Fibroblast of lung (primary cell): Measurements from ENCODE around the gene ZNF445. TPM values are rescaled to one million over a fixed set of nuclear protein-coding genes. Genes with fewer than 3 reads are reported as not detected.

Source experiments
- DNase-seq, 2 donors: peaks; one replicate each; pipeline versions ENCODE4 v3.0.0 to v3.0.0-alpha.2; 2010; ENCODE audit warnings: low read depth in 2 of 2
- H2AFZ ChIP-seq: 2 replicates; pipeline ENCODE4 v1.5.1; 2012; ENCODE audit warnings: low read length, control low read depth, inconsistent platforms
- H3K27ac ChIP-seq: 2 replicates; pipeline ENCODE4 v1.5.1; 2011; ENCODE audit warnings: low read length, control low read depth; ENCODE audit not compliant: insufficient read depth
- H3K27me3 ChIP-seq: 2 replicates; pipeline ENCODE4 v1.5.1; 2011; ENCODE audit warnings: mild to moderate bottlenecking, low read length; ENCODE audit not compliant: control insufficient read depth, insufficient read depth
- H3K36me3 ChIP-seq: 2 replicates; pipeline ENCODE4 v1.5.1; 2011; ENCODE audit warnings: low read length; ENCODE audit not compliant: control insufficient read depth, insufficient read depth
- H3K4me1 ChIP-seq: 2 replicates; pipeline ENCODE4 v1.5.1; 2011; ENCODE audit warnings: low read length; ENCODE audit not compliant: control insufficient read depth, insufficient read depth; ENCODE audit errors: extremely low read depth
- H3K4me2 ChIP-seq: 2 replicates; pipeline ENCODE4 v1.5.1; 2011; ENCODE audit warnings: low read length, control low read depth; ENCODE audit not compliant: insufficient read depth; ENCODE audit errors: extremely low read depth
- H3K4me3 ChIP-seq, 4 experiments: fragments of 200-600 bp in 1 of 4; sonication (generic) in 1 of 4; replicated peaks in 1 of 4; 2 replicates each; pipeline ENCODE4 v1.5.1; 2011 to 2016; ENCODE audit warnings: low read length in 4 of 4, low read depth in 3 of 4, mild to moderate bottlenecking in 3 of 4, control low read depth in 2 of 4, inconsistent platforms in 1 of 4, mixed read lengths in 1 of 4; ENCODE audit not compliant: insufficient read depth in 1 of 4; ENCODE audit errors: control extremely low read depth in 1 of 4
- H3K79me2 ChIP-seq: 2 replicates; pipeline ENCODE4 v1.5.1; 2012; ENCODE audit warnings: mild to moderate bottlenecking, low read length, inconsistent platforms; ENCODE audit not compliant: control insufficient read depth, insufficient read depth
- H3K9ac ChIP-seq: 2 replicates; pipeline ENCODE4 v1.5.1; 2011; ENCODE audit warnings: mild to moderate bottlenecking, low read length, control low read depth; ENCODE audit not compliant: insufficient read depth
- H3K9me3 ChIP-seq: 2 replicates; pipeline ENCODE4 v1.5.1; 2012; ENCODE audit warnings: low read depth, low read length; ENCODE audit not compliant: control insufficient read depth, insufficient read depth
- H4K20me1 ChIP-seq: 2 replicates; pipeline ENCODE4 v1.5.1; 2011; ENCODE audit warnings: low read length; ENCODE audit not compliant: control insufficient read depth, insufficient read depth; ENCODE audit errors: extremely low read depth
- CTCF ChIP-seq, 2 donors: IDR thresholded peaks in 1 of 2; conservative IDR thresholded peaks in 1 of 2; 1 replicate in 1 of 2; 2 replicates in 1 of 2; pipeline ENCODE4 v1.5.1; 2011 to 2012; ENCODE audit warnings: low read length in 2 of 2, control low read depth in 1 of 2, inconsistent platforms in 1 of 2, low read depth in 1 of 2, mild to moderate bottlenecking in 1 of 2
- EZH2 ChIP-seq: IDR thresholded peaks from 2 replicates; pipeline ENCODE4 v1.5.1; 2012; ENCODE audit warnings: low read length, control low read depth, mild to moderate bottlenecking; ENCODE audit errors: missing control alignments
- polyA plus RNA-seq, 2 donors: library from polyadenylated mRNA; depleted of rRNA in 1 of 2; stranded (reverse) in 1 of 2; unstranded in 1 of 2; fragments of >200 nt; gene quantifications; 2 replicates each; pipeline ENCODE4 v1.2.1, GENCODE V29; 2011 to 2012; ENCODE audit warnings: missing spikeins in 1 of 2
- total RNA-seq: library from RNA; depleted of rRNA; stranded (reverse); fragments of >200 nt; gene quantifications from 2 replicates; pipeline ENCODE4 v1.2.1, GENCODE V29; 2014

Gene ZNF445
- total and polyA plus RNA-seq, 2 donors (not counting 1 experiment from before 2014, with no cell fraction given): 4.5 to 9.1 TPM

- H4K20me1 ChIP-seq: no peaks in the 10 kb centered on the region
- DNase-seq: no peak
Observed at GRCh38 chr3:44415421-44415820, 62.0 kb downstream of the ZNF445 start.

GRCh38 chr3:44414517-44415090 lies 62.9 kb downstream of the ZNF445 start:
- H3K27me3 ChIP-seq: no peaks in the 10 kb centered on the region
- H3K9ac ChIP-seq: no peak overlapping the region
- no peak overlapping the region for H2AFZ ChIP-seq
- H3K4me3 ChIP-seq: no peak overlapping the region
- H3K9me3 ChIP-seq: no peaks in the 10 kb centered on the region
- no peaks in the 10 kb centered on the region for H3K4me1 ChIP-seq
- H3K27ac ChIP-seq: no peak overlapping the region
- H4K20me1 ChIP-seq: no peaks in the 10 kb centered on the region
- no peaks in the 10 kb centered on the region for H3K36me3 ChIP-seq
- no peak for DNase-seq
- TF ChIP-seq EZH2 (no peak), CTCF (conservative IDR thresholded peaks at IDR 0.05 in 1 of 2, IDR thresholded peaks at IDR 0.05 in 1 of 2; ENCODE audit: low read depth in 1 of 2, low read length in 2 of 2) (no peak)
- no peaks in the 10 kb centered on the region for H3K79me2 ChIP-seq
- no peak overlapping the region for H3K4me2 ChIP-seq

More at GRCh38 chr3:44415421-44415820, 62.0 kb downstream of the ZNF445 start:
- no peaks in the 10 kb centered on the region for H3K36me3 ChIP-seq
- no peak overlapping the region for H3K4me3 ChIP-seq
- no peak overlapping the region for H3K27ac ChIP-seq
- H3K79me2 ChIP-seq: no peaks in the 10 kb centered on the region
- no peaks in the 10 kb centered on the region for H3K4me1 ChIP-seq
- H2AFZ ChIP-seq: no peak overlapping the region
- no peak overlapping the region for H3K4me2 ChIP-seq
- TF ChIP-seq CTCF (conservative IDR thresholded peaks at IDR 0.05 in 1 of 2, IDR thresholded peaks at IDR 0.05 in 1 of 2; ENCODE audit: low read depth in 1 of 2, low read length in 2 of 2): no peak
- TF ChIP-seq EZH2: no peak
- no peaks in the 10 kb centered on the region for H3K27me3 ChIP-seq
- H3K9me3 ChIP-seq: no peaks in the 10 kb centered on the region
- H3K9ac ChIP-seq: no peak overlapping the region

- Histone ChIP-seq H3K9me3 (no peaks in the 10 kb centered on the region), H3K4me1 (no peaks in the 10 kb centered on the region), H3K36me3 (no peaks in the 10 kb centered on the region), H2AFZ (no peak overlapping the region), H4K20me1 (no peaks in the 10 kb centered on the region), H3K27ac (no peak overlapping the region), H3K27me3 (no peaks in the 10 kb centered on the region), H3K4me2 (no peak overlapping the region), H3K4me3 (no peak overlapping the region), H3K79me2 (no peaks in the 10 kb centered on the region), H3K9ac (no peak overlapping the region)
- DNase-seq: no peak
- no peak for TF ChIP-seq CTCF (conservative IDR thresholded peaks at IDR 0.05 in 1 of 2, IDR thresholded peaks at IDR 0.05 in 1 of 2; ENCODE audit: low read depth in 1 of 2, low read length in 2 of 2)
- TF ChIP-seq EZH2: no peak
Observed at GRCh38 chr3:44412365-44412764, 65.1 kb downstream of the ZNF445 start.
